Left lobe of liver (tissue), 2 donors: Measurements from ENCODE around the gene TOMM5. TPM values are rescaled to one million over a fixed set of nuclear protein-coding genes. Genes with fewer than 3 reads are reported as not detected.
"Not testable (repeated sequence)": the region's sequence is repeated elsewhere in the genome, so short reads cannot be mapped to it uniquely, and the experiment has no call there.

Experiments
- ATAC-seq: fragments of 200-7000 bp; cut with Tn5 transposase; one replicate; pipeline ENCODE4 v1.9.1; 2020; ENCODE audit warnings: mild to moderate bottlenecking, moderate library complexity
- DNase-seq: peaks from one replicate; pipeline ENCODE4 v3.0.0-alpha.2; 2020; ENCODE audit warnings: low spot score
- total RNA-seq: library from RNA; stranded (reverse); gene quantifications from one replicate; pipeline ENCODE4 v1.2.1, GENCODE V29; 2021
- donor health status: DM: no; HTN: no; CAD: no; lungs with moderate emphysema.
- donor health status: DM: no; HTN: yes; CAD: no.

TOMM5 gene
- total RNA-seq, 1 donor from 2014 or later, result 35.4 TPM

- DNase-seq (no peak), ATAC-seq (no peak)
These were observed 24.8 kb upstream of the TOMM5 start for GRCh38 chr9:37617161-37617560.

GRCh38 chr9:37611961-37612360 is 19.6 kb upstream of the TOMM5 start:
- DNase-seq, result no peak
- no peak for ATAC-seq

DNA sequence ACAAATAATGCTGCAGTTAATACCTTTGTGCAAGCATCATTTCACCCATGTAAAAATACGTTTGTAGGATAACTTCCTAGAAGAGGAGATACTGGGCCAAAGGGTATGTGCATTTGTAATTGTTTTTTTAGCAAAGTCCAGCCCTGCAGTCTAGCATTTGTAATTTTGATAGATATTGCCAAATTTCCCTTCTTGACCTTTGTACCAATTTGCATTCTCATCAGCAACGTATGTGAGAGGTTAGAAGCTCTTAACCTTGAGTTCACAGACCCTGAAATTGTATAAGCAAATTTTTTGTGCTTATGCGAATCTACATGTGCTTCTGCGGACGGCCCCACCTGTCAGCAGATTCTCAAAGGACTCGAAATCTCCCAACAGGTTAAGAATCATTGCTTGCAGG is 18.6 kb upstream of the TOMM5 start:
- ATAC-seq (no peak), DNase-seq (no peak)

GRCh38 chr9:37609735-37610397 is 17.5 kb upstream of the TOMM5 start:
- ATAC-seq, result no peak
- no peak for DNase-seq

DNA sequence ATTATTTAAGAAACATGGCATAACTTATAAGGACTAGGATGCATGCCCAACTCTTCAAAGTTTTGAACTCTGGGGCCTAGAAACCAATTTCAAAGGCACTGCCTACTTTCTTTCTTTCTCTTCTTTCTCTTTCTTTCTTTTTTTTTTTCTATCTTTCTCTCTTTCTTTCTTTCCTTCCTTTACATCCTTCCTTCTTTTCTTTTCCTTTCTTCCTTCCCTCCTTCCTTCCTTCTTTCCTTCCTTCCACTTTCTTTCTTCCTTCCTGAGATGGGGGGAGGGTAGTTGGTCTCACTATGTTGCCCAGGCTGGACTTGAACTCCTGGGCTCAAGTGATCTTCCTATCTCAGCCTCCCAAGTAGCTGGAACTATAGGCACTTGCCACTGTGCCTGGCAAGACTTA is 15.9 kb upstream of the TOMM5 start:
- ATAC-seq, result no peak
- DNase-seq, result no peak

DNA sequence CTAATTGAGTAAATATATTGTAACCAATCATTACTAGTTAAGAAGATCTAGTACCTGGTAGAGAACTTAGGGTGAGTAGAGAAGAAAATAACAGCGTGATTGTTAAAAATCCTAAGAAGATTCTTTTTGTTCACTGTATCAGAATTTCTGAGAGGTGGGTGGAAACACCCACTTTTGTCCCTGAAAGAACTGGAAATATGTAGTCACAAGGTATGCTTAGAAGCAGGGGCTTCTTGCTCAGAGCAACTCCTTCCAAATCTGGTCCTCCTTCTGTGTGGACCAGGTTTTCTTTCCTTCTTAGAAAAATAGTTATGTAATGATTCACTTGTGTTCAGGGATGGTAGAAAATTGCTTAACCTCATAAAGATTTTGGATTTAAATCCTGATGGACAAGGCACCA is 11.9 kb upstream of the TOMM5 start:
- DNase-seq, result no peak

DNA sequence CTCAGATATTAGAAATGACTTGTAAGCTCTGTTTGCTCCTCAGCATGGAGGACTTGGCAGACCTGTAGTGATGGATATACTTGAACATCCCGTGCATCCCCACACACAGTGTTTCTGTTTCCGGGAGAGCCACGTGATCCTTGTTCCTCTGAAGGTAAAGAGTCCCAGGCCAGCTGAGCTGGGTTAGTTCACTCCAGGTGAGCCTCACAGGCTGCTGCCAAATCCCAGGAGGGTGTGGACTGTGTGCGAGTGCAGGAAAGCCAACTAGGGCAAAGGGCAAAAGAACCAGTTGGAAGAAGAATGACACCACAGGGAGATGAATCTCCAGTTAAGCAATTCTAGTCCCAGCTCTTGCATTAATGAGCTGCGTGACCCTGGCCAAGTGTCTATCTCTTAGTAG is 10.4 kb upstream of the TOMM5 start:
- ATAC-seq (peak; percentile 98), DNase-seq (peak; percentile 93)

More for the DNA sequence above, 11.9 kb upstream of the TOMM5 start:
- no peak for ATAC-seq

DNA sequence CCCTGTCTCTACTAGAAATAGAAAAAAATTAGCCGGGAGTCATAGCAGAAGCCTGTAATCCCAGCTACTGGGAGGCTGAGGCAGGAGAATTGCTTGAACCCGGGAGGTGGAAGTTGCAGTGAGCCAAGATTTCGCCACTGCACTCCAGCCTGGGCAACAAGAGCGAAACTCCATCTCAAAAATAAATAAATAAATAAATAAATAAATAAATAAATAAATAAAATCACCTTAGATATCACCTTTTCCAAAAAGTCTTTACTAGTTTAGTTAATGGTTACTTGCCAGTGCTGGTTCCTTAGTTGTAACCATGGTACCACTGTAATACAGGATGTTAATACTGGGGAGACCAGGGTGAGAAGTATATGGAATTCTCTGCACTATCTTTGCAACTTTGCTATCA is 9.7 kb upstream of the TOMM5 start:
- not testable (repeated sequence) for DNase-seq, ATAC-seq

DNA sequence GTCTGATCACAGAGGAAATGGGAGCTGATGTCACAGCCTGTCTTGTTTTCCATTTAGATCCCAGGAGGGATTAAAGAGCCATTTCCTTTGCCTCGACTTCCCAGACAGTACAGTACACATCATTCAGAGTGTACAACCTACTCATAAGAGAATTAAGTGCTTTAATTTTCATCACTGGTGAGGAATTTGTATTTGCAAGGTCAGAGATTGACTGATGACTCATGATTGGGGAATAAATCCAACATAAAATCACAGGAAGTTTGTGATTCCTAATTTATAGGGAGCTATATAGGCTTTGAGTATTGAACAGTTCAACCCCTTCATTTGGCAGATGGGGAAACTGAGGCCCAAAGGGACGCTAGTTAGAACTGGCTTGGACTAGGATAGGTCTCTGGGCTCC is 4.1 kb upstream of the TOMM5 start:
- DNase-seq (no peak), ATAC-seq (no peak)

DNA sequence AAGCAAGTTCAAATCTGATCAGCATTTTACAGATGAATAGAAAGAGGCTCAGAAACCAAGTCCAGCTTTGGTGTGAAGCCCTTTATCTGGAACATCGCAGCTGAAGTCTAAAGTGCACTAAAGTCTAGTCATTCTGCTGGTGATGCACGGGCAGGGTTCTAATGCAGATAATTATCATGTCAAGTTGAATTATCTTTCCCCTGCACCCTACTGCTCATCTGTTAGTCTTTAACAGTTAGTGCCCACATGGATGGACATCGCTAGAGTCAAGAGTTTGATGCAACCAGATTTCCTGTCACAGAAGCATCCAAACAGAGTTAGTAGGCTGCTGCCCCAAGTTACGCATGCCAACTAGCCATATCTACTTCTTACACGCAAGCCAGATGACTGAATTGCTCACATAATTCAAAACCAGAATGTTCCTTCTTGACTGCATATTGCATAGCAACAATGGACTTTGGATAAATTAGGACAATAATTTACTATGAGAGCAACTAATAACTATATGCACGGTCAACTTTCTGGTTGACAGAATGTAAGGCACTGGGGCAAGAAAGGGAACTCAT is 1.6 kb upstream of the TOMM5 start:
- DNase-seq (no peak), ATAC-seq (no peak)

- no peak for ATAC-seq
- no peak for DNase-seq
These were observed 4.9 kb downstream of the TOMM5 start for GRCh38 chr9:37587521-37587920.

GRCh38 chr9:37583522-37584121 is 8.8 kb downstream of the TOMM5 start:
- DNase-seq (no peak), ATAC-seq (no peak)

DNA sequence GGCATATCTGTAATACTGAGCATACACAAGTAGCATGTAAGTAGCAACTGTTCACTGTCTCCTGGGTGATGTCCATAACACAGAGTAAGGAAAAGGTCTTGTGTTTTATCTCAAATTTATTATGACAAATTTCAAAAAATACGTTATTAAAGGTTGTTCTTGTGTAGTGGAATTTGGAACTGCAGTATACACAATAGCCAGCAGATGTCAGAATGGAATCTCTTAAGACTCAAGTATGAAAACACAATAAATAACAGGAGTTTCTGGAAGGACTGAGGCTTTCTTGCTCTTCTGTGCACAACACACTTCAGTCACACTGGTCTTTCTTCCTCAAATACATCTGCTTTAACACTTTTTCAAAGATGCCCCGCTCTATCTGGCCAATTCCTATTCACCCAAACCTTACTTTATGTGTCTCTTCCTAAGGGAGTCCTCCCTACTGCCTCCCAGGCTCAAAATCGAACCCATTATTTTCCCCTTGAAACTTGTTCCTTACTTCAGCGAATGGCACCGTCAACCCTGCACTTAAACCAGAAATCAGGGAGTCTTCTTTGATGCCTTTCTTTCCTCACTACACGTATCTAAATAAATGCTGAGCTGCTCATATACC is 9.7 kb downstream of the TOMM5 start:
- no peak for DNase-seq
- ATAC-seq, result peak; percentile 82

DNA sequence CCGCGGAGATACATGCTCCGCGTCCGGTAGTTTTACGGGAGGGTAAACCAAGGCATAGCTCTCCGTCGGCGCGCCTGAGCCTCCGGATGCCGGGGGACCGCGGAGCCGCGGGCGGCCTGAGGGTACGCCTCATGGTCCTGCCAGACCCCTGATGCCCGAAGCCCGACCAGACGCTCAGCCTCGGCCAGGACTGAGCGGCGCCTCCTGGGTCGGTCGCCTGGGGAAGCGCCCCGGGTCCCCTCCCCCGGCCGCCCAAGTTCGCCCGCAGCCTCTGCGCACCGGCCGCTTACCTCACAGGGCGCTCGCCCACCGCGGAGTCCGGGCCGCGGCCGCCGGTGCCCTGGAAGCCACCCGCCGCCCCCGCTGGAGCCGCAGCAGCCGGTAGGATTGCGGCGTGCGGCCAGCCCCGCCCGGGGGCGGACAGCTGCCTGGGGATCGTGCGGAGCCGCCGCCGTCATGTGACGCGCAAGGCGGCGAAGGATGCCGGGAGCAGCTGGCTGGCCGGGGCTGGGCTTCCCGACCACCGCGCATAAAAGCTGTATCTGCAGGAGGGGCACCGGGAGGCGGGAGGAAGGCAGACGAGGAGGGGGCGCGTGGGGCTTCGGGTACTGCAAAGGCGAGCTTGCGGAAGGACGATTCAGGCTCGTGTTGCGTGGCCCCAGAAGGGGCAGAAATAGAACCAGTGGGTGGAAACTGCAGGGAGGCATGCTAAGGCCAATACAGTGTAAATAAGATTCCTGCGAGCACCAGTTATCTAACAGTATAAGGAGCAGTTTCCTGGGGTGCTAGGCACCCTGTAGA is 16.3 kb downstream of the TOMM5 start, which contains the start of gene FBXO10:
FBXO10 (minus strand) TSS at position 460 of the 801 bp plus-strand sequence. CDS start 34,612 bp downstream, outside the sequence.
- ATAC-seq (peak; percentile 96), DNase-seq (peak; percentile 79)

DNA sequence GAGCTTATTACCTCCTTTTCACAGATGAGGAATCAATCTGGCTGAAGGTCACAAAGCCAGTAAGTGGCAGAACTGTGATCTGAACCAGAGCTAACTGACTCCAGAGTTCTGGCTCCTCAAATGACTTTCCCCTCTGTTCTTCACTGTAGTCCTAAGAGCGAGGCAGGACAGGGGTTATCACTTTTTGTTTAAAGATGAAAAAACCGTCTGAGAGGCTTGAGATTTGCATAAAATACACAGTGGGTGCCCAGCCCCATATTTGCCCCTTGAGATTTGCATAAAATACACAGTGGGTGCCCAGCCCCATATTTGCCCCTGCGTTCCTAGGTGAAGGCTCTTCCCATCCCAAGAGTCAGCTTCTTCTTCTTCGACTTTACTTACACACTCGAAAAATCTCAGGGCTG is 16.9 kb downstream of the TOMM5 start:
- ATAC-seq (peak; percentile 43), DNase-seq (no peak)

GRCh38 chr9:37575001-37575400 is 17.4 kb downstream of the TOMM5 start:
- DNase-seq (no peak), ATAC-seq (no peak)

DNA sequence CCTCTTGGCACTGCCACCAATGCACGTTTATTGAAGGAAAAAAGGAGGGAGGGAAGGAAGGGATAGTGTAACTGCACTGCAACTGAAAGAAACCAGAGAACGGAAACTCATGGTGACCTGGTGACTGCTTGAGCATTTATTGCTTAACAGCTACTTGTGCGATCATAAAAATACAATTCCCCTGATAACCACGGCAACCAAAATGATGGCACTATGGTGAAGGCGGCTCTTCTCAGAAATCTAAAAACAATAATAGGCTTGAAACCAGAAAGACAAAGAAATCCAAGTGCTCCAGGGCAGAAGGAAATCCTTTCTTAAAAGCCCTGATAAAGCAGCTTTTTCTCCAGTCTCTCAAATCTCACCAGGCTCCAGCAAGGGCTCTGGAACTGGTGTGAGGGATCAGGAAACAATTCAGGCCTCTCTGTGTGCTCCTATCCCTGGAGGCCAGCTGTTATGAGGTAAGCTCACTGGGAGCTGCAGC is 18.1 kb downstream of the TOMM5 start:
- ATAC-seq (no peak), DNase-seq (no peak)

DNA sequence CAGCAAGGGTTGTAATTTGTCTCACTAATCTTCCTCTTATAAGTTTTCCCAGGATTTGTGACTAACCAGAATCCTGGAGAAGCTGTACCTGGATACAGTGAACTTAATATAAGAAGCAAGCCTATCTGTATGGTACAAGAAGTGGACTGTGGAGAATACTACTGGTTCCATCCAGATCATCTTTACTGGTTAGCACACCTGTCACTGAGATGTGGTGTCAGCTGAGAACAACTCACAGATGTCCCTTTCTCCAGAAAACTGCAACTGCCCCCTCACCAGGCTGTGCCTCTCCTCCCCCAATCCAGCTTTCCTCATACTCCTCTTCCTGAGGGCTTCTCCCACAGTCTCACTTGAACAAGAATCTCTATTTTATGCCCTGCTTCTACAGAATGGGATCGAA is 21.1 kb downstream of the TOMM5 start:
- no peak for DNase-seq
- ATAC-seq, result no peak

DNA sequence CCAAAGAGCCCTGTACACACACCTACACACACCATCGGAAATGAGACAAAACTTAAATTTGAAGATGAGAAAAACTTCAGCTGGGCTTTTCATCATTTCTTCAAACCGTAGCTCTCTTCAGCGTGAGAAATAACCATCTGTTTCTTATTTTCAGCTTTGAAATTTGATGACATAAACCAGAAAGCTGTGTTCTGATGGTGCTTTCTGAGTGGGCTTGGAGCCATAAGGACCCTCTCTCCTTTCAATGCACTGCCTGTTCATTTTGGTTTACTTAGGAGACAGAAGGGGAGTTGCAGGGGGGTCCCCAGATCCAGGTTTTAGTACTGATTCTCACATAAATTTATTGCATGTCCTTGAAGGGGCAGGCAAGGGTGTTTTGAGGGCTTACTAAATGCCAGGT is 25.7 kb downstream of the TOMM5 start:
- ATAC-seq (no peak), DNase-seq (no peak)

- no peak for DNase-seq
- no peak for ATAC-seq
These were observed 26.5 kb downstream of the TOMM5 start for GRCh38 chr9:37565661-37566618.
